ENCODE measurements around the gene PTK7. TPM values are rescaled to one million over a fixed set of nuclear protein-coding genes. Genes with fewer than 3 reads are reported as not detected.

PTK7 gene
- total and polyA plus RNA-seq, 2 of the 8 experiments (the other 6 are each of a cell fraction or from before 2014, with no cell fraction given), result 110 to 138 TPM

DNA sequence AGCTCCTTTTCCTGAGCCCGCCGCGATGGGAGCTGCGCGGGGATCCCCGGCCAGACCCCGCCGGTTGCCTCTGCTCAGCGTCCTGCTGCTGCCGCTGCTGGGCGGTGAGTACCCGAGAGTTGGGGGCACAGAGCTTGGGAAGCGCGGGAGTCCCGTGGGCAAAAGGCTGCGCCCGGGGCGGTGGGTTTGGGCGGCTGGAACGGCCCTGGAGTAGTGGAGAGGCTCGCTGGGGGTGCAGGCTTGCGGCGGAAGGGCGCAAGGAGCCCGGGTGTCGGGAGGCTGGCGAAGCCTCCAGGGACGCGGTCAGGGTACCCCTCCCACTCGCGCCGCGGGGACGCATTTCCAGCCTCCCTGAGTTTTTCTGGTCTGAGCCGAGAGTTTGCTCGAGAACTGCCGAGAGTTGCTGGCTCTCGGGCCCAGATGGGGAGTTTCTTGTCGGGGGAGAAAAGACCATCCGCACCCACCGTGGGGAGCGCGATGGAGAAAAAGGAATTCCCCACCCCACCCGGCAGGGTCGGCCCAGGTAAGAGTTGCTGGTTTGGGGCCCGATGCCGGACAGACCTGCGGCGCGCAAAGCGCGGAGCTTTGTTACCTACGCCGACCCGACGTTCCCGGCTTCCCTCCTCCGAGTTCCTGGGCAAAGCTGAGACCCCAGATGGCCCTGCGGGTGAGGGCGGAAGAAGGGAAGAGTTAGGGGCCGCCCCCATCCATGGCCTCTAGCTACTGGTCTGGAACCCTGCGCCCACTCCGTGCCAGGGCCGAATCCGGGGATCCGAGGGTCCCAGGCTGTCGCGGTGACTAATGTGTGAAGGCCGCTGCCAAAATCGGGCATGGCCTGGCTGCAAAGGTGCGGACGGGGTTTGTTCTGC, 584 bp downstream of the PTK7 start:
- Histone ChIP-seq H3K4ac (replicated peaks; ENCODE audit: insufficient read length, low read depth, low read length) (no peak overlapping the region), H4K8ac (ENCODE audit: extremely low read depth, insufficient read depth, low read length) (peak overlapping the region; percentile 69), H3K23me2 (ENCODE audit: low read depth, low read length) (peaks cover 10% of the 10 kb centered on the region; the same call in 1 of the 2 replicates), H2AFZ (ENCODE audit: low read length) (no peak overlapping the region), H4K5ac (ENCODE audit: insufficient read length, low read depth, low read length) (peak overlapping the region; percentile 42), H2BK5ac (ENCODE audit: low read depth, low read length) (peak overlapping the region; percentile 16; the same call in 1 of the 2 replicates), H2BK15ac (ENCODE audit: low read length) (no peak overlapping the region), H3K9ac (replicated peaks in 1 of 4; ENCODE audit: extremely low read depth in 1 of 4, low read depth in 3 of 4, low read length in 3 of 4) (peak overlapping the region; percentile 72 to 88 (median 81)), H3K36me3 (ENCODE audit: control insufficient read depth in 2 of 4, insufficient read depth in 4 of 4, low read length in 3 of 4) (peaks cover 0 to 2% (median 0%) of the 10 kb centered on the region in 4 experiments; a peak in 2 of 8 replicates), H3K79me2 (ENCODE audit: control insufficient read depth in 1 of 2, insufficient read depth in 2 of 2, low read length in 2 of 2) (peaks cover 12 to 49% of the 10 kb centered on the region in 2 experiments), H2BK20ac (ENCODE audit: low read length) (no peak overlapping the region), H3K14ac (ENCODE audit: insufficient read length) (no peak overlapping the region), H3K4me3 (ENCODE audit: extremely low read depth in 1 of 4, insufficient read depth in 2 of 4, low read depth in 3 of 4, low read length in 4 of 4) (peak overlapping the region; percentile 84 to 95 (median 94)), H4K20me1 (replicated peaks in 1 of 2; ENCODE audit: control insufficient read depth in 1 of 2, insufficient read depth in 2 of 2, low read length in 2 of 2) (peaks cover 10 to 14% of the 10 kb centered on the region in 2 experiments), H3K4me1 (replicated peaks in 1 of 4; ENCODE audit: control insufficient read depth in 3 of 4, insufficient read depth in 4 of 4, low read length in 3 of 4) (peaks cover 6 to 17% (median 10%) of the 10 kb centered on the region in 4 experiments; a peak in 6 of 7 replicates), H3K9me3 (ENCODE audit: insufficient read depth in 2 of 2, low read depth in 1 of 2, low read length in 1 of 2) (no peaks in the 10 kb centered on the region), H4K91ac (replicated peaks; ENCODE audit: insufficient read length, low read length) (no peak overlapping the region), H2AK5ac (ENCODE audit: low read depth, low read length) (no peak overlapping the region), H3K23ac (ENCODE audit: insufficient read length) (no peak overlapping the region), H3K56ac (replicated peaks; ENCODE audit: insufficient read length, low read depth, low read length) (peak overlapping the region; percentile 81), H3K27me3 (replicated peaks in 1 of 4; ENCODE audit: control insufficient read depth in 3 of 4, extremely low read depth in 1 of 4, insufficient read depth in 3 of 4, low read length in 3 of 4) (0 out of 7 replicates have a peak, but pooled peaks cover 0 to 2% (median 0%) of the 10 kb centered on the region in 4 experiments), H3K18ac (ENCODE audit: extremely low read depth, low read length) (peak overlapping the region; percentile 71), H2BK120ac (replicated peaks; ENCODE audit: low read depth, low read length) (no peak overlapping the region), H3K4me2 (ENCODE audit: insufficient read depth in 1 of 2, low read depth in 2 of 2, low read length in 2 of 2) (peak overlapping the region; percentile 68 to 72), H3K27ac (ENCODE audit: low read depth, low read length) (peak overlapping the region; percentile 77; the same call in 1 of the 2 replicates), H3K79me1 (ENCODE audit: low read depth, low read length) (peaks cover 9% of the 10 kb centered on the region), H2BK12ac (ENCODE audit: low read depth, low read length) (no peak overlapping the region)
- DNase-seq (ENCODE audit: low read depth in 1 of 2, low spot score in 2 of 2) (peak in 1 of 2 experiments; percentile 82), FAIRE-seq (no peak)
- ChIA-PET CTCF (ENCODE audit: partially characterized antibody) (interaction anchor here (0.6 to 4.8 kb wide), 14 partner anchors 9 to 260 kb away, joined by 3 to 40 read pairs (median 6); partner anchors contain the start of genes KLHDC3 and MEA1), POLR2A (ENCODE audit: partially characterized antibody) (interaction anchor here (0.6 to 5.0 kb wide), 33 partner anchors 9 to 380 kb away, joined by 3 to 43 read pairs (median 5); partner anchors contain the start of genes CNPY3, CUL7, CUL9 and KLC4)
- WGBS, 2 experiments (ENCODE audit: extremely low coverage in 1 of 2, insufficient coverage in 1 of 2, insufficient read length in 1 of 2, insufficient replicate concordance in 2 of 2, low coverage in 1 of 2, low lambda C conversion rate in 2 of 2, missing lambda C conversion rate in 1 of 2), result 2% methylated on average over 65 of the region's 72 CpGs; no CpG with 5 or more reads in 1 of the 2 experiments
- TF ChIP-seq POU5F1 (IDR thresholded peaks at IDR 0.05; ENCODE audit: low read depth, low read length) (no peak), SRF (IDR thresholded peaks at IDR 0.05; ENCODE audit: low read depth, low read length) (no peak), JUN (IDR thresholded peaks at IDR 0.05; ENCODE audit: low read depth, low read length) (peak; percentile 62; the same call in 1 of the 2 replicates), CHD2 (IDR thresholded peaks at IDR 0.05; ENCODE audit: low read length) (peak; percentile 49; the same call in 1 of the 2 replicates), PHF8 (conservative IDR thresholded peaks at IDR 0.05; ENCODE audit: low read depth, low read length) (peak; percentile 44), TAF1 (IDR thresholded peaks at IDR 0.05; ENCODE audit: low read depth, low read length) (peak; percentile 71), KDM5A (IDR thresholded peaks at IDR 0.05; ENCODE audit: low read length) (no peak), BCL11A (IDR thresholded peaks at IDR 0.05; ENCODE audit: low read depth in 2 of 2, low read length in 2 of 2) (no peak), ASH2L (IDR thresholded peaks at IDR 0.05; ENCODE audit: low read length) (peak; percentile 55), SP1 (IDR thresholded peaks at IDR 0.05; ENCODE audit: low read depth, low read length) (peak; percentile 97), EGR1 (IDR thresholded peaks at IDR 0.05; ENCODE audit: borderline replicate concordance, low read depth, low read length) (peak; percentile 42; the same call in 1 of the 2 replicates), YY1 (IDR thresholded peaks at IDR 0.05; ENCODE audit: low read depth, low read length) (no peak)
